Bronchial epithelial cell (primary cell): ENCODE data around the gene MALSU1. TPM values are rescaled to one million over a fixed set of nuclear protein-coding genes. Genes with fewer than 3 reads are reported as not detected.

Experiments used
- DNase-seq: peaks from one replicate; pipeline ENCODE4 v3.0.0-alpha.2; 2010; ENCODE audit warnings: low read depth
- FAIRE-seq: peaks from 2 replicates; lab custom pipeline; 2011; peaks lifted over from hg19 to GRCh38; lab: Jason Lieb, UNC
- H3K27me3 ChIP-seq: 2 replicates; pipeline ENCODE4 v1.5.1; 2011; ENCODE audit warnings: low read length; ENCODE audit not compliant: control insufficient read depth, insufficient read depth
- H3K36me3 ChIP-seq: 2 replicates; pipeline ENCODE4 v1.5.1; 2011; ENCODE audit warnings: low read length; ENCODE audit not compliant: control insufficient read depth, insufficient read depth
- H3K4me3 ChIP-seq: 2 replicates; pipeline ENCODE4 v1.5.1; 2011; ENCODE audit warnings: mild to moderate bottlenecking, low read depth, low read length, control low read depth
- CTCF ChIP-seq: IDR thresholded peaks from 2 replicates; pipeline ENCODE4 v1.5.1; 2011; ENCODE audit warnings: mild to moderate bottlenecking, moderate library complexity, low read length, control low read depth, inconsistent platforms; ENCODE audit not compliant: insufficient read depth, severe bottlenecking
- total RNA-seq: library from RNA; depleted of rRNA; stranded (reverse); fragments of >200 nt; gene quantifications from 2 replicates; pipeline ENCODE4 v1.2.1, GENCODE V29; 2014

Gene MALSU1
- total RNA-seq, 1 donor from 2014 or later = 61.6 TPM

- no peaks in the 10 kb centered on the region for H3K36me3 ChIP-seq
- H3K27me3 ChIP-seq = no peaks in the 10 kb centered on the region
- peak; percentile 84 for TF ChIP-seq CTCF
- no peak overlapping the region for H3K4me3 ChIP-seq
- DNase-seq = peak; percentile 51
- no peak for FAIRE-seq
Measured at GRCh38 chr7:23261843-23262452, 37.2 kb upstream of the MALSU1 start.

- no peak overlapping the region for H3K4me3 ChIP-seq
- FAIRE-seq = no peak
- no peaks in the 10 kb centered on the region for H3K36me3 ChIP-seq
- H3K27me3 ChIP-seq = peaks cover 2% of the 10 kb centered on the region
- no peak for DNase-seq
- TF ChIP-seq CTCF = no peak
Measured at GRCh38 chr7:23264916-23265458, 34.2 kb upstream of the MALSU1 start.

GRCh38 chr7:23266918-23267317, 32.2 kb upstream of the MALSU1 start:
- DNase-seq (no peak), FAIRE-seq (no peak)
- peaks cover 9% of the 10 kb centered on the region for H3K27me3 ChIP-seq
- TF ChIP-seq CTCF = no peak
- H3K4me3 ChIP-seq = no peak overlapping the region
- H3K36me3 ChIP-seq = no peaks in the 10 kb centered on the region

- TF ChIP-seq CTCF = no peak
- H3K4me3 ChIP-seq = no peak overlapping the region
- no peaks in the 10 kb centered on the region for H3K36me3 ChIP-seq
- peaks cover 9% of the 10 kb centered on the region for H3K27me3 ChIP-seq
- FAIRE-seq (no peak), DNase-seq (no peak)
Measured at GRCh38 chr7:23267357-23267756, 31.8 kb upstream of the MALSU1 start.

- no peaks in the 10 kb centered on the region for H3K36me3 ChIP-seq
- DNase-seq (no peak), FAIRE-seq (no peak)
- H3K4me3 ChIP-seq = no peak overlapping the region
- H3K27me3 ChIP-seq = peaks cover 11% of the 10 kb centered on the region
- TF ChIP-seq CTCF = no peak
Measured at GRCh38 chr7:23268167-23268566, 31.0 kb upstream of the MALSU1 start.

- peak; percentile 36 for DNase-seq
- no peak for FAIRE-seq
- TF ChIP-seq CTCF = no peak
- H3K4me3 ChIP-seq = no peak overlapping the region
- peaks cover 11% of the 10 kb centered on the region for H3K27me3 ChIP-seq
- H3K36me3 ChIP-seq = no peaks in the 10 kb centered on the region
Measured at GRCh38 chr7:23268746-23269145, 30.4 kb upstream of the MALSU1 start.
